Spleen (tissue), 11 donors: ENCODE measurements around the gene DIO1. TPM values are rescaled to one million over a fixed set of nuclear protein-coding genes. Genes with fewer than 3 reads are reported as not detected.

Experiments
- DNase-seq: peaks from one replicate; pipeline ENCODE4 v3.0.0-alpha.2; 2020
- H3K27ac ChIP-seq, 8 donors: fragments of 200-600 bp; sonication (generic) in 7 of 8; 1 replicate in 4 of 8; 2 replicates in 4 of 8; pipeline versions ENCODE4 v1.5.0 to v1.8.0; 2016 to 2021; ENCODE audit warnings: inconsistent platforms in 4 of 8, mild to moderate bottlenecking in 4 of 8, moderate library complexity in 1 of 8
- H3K27me3 ChIP-seq, 7 donors: fragments of 200-600 bp; sonication (generic) in 6 of 7; replicated peaks in 1 of 7; 1 replicate in 4 of 7; 2 replicates in 3 of 7; pipeline versions ENCODE4 v1.5.0 to v1.8.0; 2016 to 2021; ENCODE audit warnings: inconsistent platforms in 3 of 7, mild to moderate bottlenecking in 1 of 7
- H3K36me3 ChIP-seq, 6 donors: fragments of 200-600 bp; sonication (generic) in 5 of 6; 1 replicate in 4 of 6; 2 replicates in 2 of 6; pipeline versions ENCODE4 v1.5.0 to v1.8.0; 2016 to 2021; ENCODE audit warnings: inconsistent platforms in 2 of 6
- H3K4me1 ChIP-seq, 6 donors: fragments of 200-600 bp; sonication (generic) in 5 of 6; 1 replicate in 3 of 6; 2 replicates in 3 of 6; pipeline versions ENCODE4 v1.5.0 to v1.8.0; 2016 to 2021; ENCODE audit warnings: inconsistent platforms in 3 of 6
- H3K4me3 ChIP-seq, 8 donors: fragments of 200-600 bp; sonication (generic) in 7 of 8; 1 replicate in 4 of 8; 2 replicates in 4 of 8; pipeline versions ENCODE4 v1.5.0 to v1.8.0; 2016 to 2021; ENCODE audit warnings: inconsistent platforms in 4 of 8, mild to moderate bottlenecking in 4 of 8, moderate library complexity in 2 of 8
- H3K9me3 ChIP-seq, 8 donors: fragments of 200-600 bp; sonication (generic) in 7 of 8; 1 replicate in 4 of 8; 2 replicates in 4 of 8; pipeline versions ENCODE4 v1.5.0 to v1.8.0; 2016 to 2021; ENCODE audit warnings: inconsistent platforms in 4 of 8
- CTCF ChIP-seq, 11 experiments: fragments of 200-600 bp in 7 of 11; fragments of 450-650 bp in 4 of 11; sonication (generic) in 4 of 11; IDR thresholded peaks in 8 of 11; conservative IDR thresholded peaks in 3 of 11; 1 replicate in 7 of 11; 2 replicates in 4 of 11; pipeline versions ENCODE4 v1.4.0 to v1.8.0; 2016 to 2021; ENCODE audit warnings: antibody characterized with exemption in 11 of 11, inconsistent platforms in 4 of 11, mild to moderate bottlenecking in 1 of 11
- POLR2A ChIP-seq, 3 donors: fragments of 450-650 bp; IDR thresholded peaks; one replicate each; pipeline ENCODE4 v1.5.1; 2017; ENCODE audit warnings: antibody characterized with exemption in 3 of 3, mild to moderate bottlenecking in 1 of 3
- POLR2AphosphoS5 ChIP-seq, 3 donors: sonication (generic); formaldehyde crosslinking; IDR thresholded peaks; one replicate each; pipeline ENCODE4 v1.5.1; 2017; ENCODE audit warnings: antibody characterized with exemption in 3 of 3
- WGBS, 5 donors: extraction: QIAGEN DNeasy Blood & Tissue Kit in 3 of 5; methylation state at CpG; one replicate each; pipeline versions ENCODE4 v1.1.5 to v1.1.7; 2013 to 2018; 5-methylcytosine and 5-hydroxymethylcytosine counted together
- intact Hi-C: fragments of 100-400 bp; cut with DNase I; formaldehyde crosslinking; loops from one replicate; pipeline ENCODE4 v1.15.0; 2023; ENCODE audit warnings: low total_unique reads
- polyA plus RNA-seq, 3 donors: library from polyadenylated mRNA; stranded (reverse); fragments of 200-250 nt; gene quantifications; one replicate each; pipeline ENCODE4 v1.2.1, GENCODE V29; 2013
- total RNA-seq, 7 donors: library from RNA; depleted of rRNA in 3 of 7; stranded (reverse); fragments of >200 nt in 3 of 7; fragmentation: NEBNext Ultra II Directional in 4 of 7; extraction: Animal tissue kit (Norgen Biotek cat#: 25700) in 4 of 7; gene quantifications; one replicate each; pipeline versions ENCODE4 v1.1.0 to v1.2.1, GENCODE V29; 2016 to 2021
- donor health status: healthy with polysubstance abuse.
- donor health status: DM: no; HTN: no; CAD: no; lungs with moderate emphysema.
- donor health status: DM: no; HTN: no; CAD: no.
- donor health status: Bipolar disorder and iron deficiency.
- donor health status: healthy.
- donor health status: DM: no; HTN: no; CAD: no.
- donor health status: DM: yes; HTN: yes; CAD: no.

The DIO1 gene
- total and polyA plus RNA-seq, 10 donors = 0.04 to 1.6 (median 0.19) TPM; not detected in 3

DNA sequence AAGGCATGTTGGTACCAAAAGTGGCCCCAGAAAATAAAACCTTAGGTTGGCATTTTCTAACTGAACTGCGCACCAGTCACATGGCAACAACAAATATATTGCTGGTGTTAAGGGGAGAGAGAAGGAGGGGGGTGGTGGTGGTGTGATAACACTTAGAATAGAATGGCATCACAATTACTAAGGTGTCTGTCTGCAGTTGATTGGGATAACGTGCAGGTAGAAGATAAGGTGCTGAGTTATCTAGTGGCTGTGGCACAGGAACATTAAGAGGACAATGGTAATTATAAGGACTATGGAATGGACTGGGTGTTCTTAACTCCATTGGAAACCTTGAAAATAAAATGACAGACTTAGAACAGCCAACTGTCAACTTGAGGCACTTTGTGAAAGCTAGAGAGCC is 3.0 kb upstream of the DIO1 start:
- intact Hi-C loops = loop anchor here (5.0 kb wide), 1 partner anchor 56 kb away; the partner anchor contains the start of genes IFT25 and LRRC42
- TF ChIP-seq POLR2AphosphoS5 (IDR thresholded peaks at IDR 0.05) (no peak), POLR2A (IDR thresholded peaks at IDR 0.05) (no peak)
- 75 to 92% (median 88%) methylated on average over 2 of the region's 2 CpGs for WGBS, 5 donors

DNA sequence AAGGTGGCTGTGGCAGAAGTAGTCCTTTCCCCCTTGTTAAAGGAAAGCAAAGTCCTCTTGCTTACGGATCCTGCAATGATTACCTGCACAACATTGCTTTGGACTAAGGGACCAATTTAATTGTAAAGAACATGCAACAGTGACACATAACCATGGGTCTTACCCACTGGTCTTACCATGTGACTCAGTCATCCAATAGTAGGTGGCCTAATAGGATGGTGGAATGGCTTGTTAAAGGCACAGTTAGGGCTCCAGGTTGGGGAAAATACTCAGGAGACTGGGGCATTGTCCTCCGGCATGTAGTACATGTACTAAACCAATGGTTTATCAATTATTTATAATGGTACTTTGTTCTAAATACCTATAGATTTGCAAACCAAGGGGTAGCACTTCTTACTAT is 2.3 kb upstream of the DIO1 start:
- DNase-seq = no peak
- Histone ChIP-seq H3K9me3 (no peaks in the 10 kb centered on the region), H3K27me3 (no peaks in the 10 kb centered on the region), H3K4me1 (peaks cover 13 to 54% (median 27%) of the 10 kb centered on the region in 6 donors), H3K36me3 (peaks cover 0 to 14% (median 1%) of the 10 kb centered on the region in 6 donors), H3K27ac (peak overlapping the region in 2 of 8 donors; percentile 62 to 76), H3K4me3 (no peak overlapping the region)
- no peak for TF ChIP-seq CTCF (IDR thresholded peaks at IDR 0.05 in 8 of 11, conservative IDR thresholded peaks at IDR 0.05 in 3 of 11)
- 84 to 96% (median 94%) methylated on average over 2 of the region's 2 CpGs for WGBS, 5 donors
- intact Hi-C loops = loop anchor here (5.0 kb wide), 1 partner anchor 56 kb away; the partner anchor contains the start of genes IFT25 and LRRC42

More for the DNA sequence above, 3.0 kb upstream of the DIO1 start:
- H3K27ac ChIP-seq = no peak overlapping the region
- no peaks in the 10 kb centered on the region for H3K9me3 ChIP-seq
- peaks cover 13 to 60% (median 27%) of the 10 kb centered on the region in 6 donors for H3K4me1 ChIP-seq
- H3K36me3 ChIP-seq = peaks cover 0 to 20% (median 3%) of the 10 kb centered on the region in 6 donors
- DNase-seq = no peak
- no peaks in the 10 kb centered on the region for H3K27me3 ChIP-seq
- H3K4me3 ChIP-seq = peak overlapping the region in 1 of 8 donors; percentile 99

DNA sequence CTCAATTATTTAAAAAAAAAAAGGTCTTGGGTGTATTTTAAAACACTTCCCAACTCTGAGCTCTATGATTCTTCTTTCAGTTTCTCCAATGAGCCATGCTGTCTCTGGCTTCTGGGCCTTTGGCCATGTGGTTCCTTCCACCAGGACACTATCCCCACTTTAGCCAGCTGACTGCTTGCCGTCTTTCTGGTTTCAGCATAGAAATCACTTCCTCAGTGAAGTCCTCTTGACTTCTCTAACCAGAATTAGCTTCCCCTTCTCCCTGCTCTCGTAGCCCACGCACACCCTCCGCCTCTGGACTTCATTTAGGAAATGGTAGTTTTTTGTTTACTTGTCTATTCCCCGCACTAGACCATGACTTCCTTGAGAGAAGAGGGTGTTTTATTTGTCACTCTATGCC is 1.1 kb upstream of the DIO1 start:
- TF ChIP-seq CTCF (IDR thresholded peaks at IDR 0.05 in 8 of 11, conservative IDR thresholded peaks at IDR 0.05 in 3 of 11) (no peak), POLR2AphosphoS5 (IDR thresholded peaks at IDR 0.05) (peak in 1 of 3 donors; percentile 6)
- Histone ChIP-seq H3K4me3 (no peak overlapping the region), H3K27ac (peak overlapping the region in 4 of 8 donors; percentile 40 to 76 (median 62)), H3K36me3 (peaks cover 0 to 2% (median 0%) of the 10 kb centered on the region in 6 donors), H3K27me3 (no peaks in the 10 kb centered on the region), H3K4me1 (peaks cover 13 to 42% (median 25%) of the 10 kb centered on the region in 6 donors), H3K9me3 (no peaks in the 10 kb centered on the region)
- WGBS, 5 donors = 28 to 58% (median 47%) methylated on average over 5 of the region's 5 CpGs
- intact Hi-C loops = loop anchor here (5.0 kb wide), 1 partner anchor 54 kb away; the partner anchor contains the start of genes IFT25 and LRRC42
- no peak for DNase-seq

GRCh38 chr1:53894644-53895043 is 657 bp downstream of the DIO1 start:
- TF ChIP-seq POLR2A (IDR thresholded peaks at IDR 0.05) (no peak), POLR2AphosphoS5 (IDR thresholded peaks at IDR 0.05) (no peak), CTCF (IDR thresholded peaks at IDR 0.05 in 8 of 11, conservative IDR thresholded peaks at IDR 0.05 in 3 of 11) (no peak)
- intact Hi-C loops = loop anchor here (5.0 kb wide), 1 partner anchor 53 kb away; the partner anchor contains the start of genes IFT25 and LRRC42
- DNase-seq = no peak
- Histone ChIP-seq H3K27ac (no peak overlapping the region), H3K36me3 (no peaks in the 10 kb centered on the region), H3K4me1 (peaks cover 6 to 28% (median 11%) of the 10 kb centered on the region in 6 donors), H3K4me3 (no peak overlapping the region), H3K9me3 (no peaks in the 10 kb centered on the region), H3K27me3 (no peaks in the 10 kb centered on the region)
- WGBS, 5 donors = 89 to 95% (median 92%) methylated on average over 5 of the region's 5 CpGs
